EH (cell line): ENCODE measurements around the gene ANKRD33B.

ENCODE experiments used
- DNase-seq: peaks from one replicate; pipeline ENCODE4 v3.0.0-alpha.2; 2015; ENCODE audit warnings: low read depth

The ANKRD33B gene

GRCh38 chr5:10578293-10578665 is 14.4 kb downstream of the ANKRD33B start:
- DNase-seq: no peak

- no peak for DNase-seq
Measured at GRCh38 chr5:10578869-10579268, 15.0 kb downstream of the ANKRD33B start.

GRCh38 chr5:10579536-10580521 is 16.0 kb downstream of the ANKRD33B start:
- no peak for DNase-seq

GRCh38 chr5:10580531-10581423 is 16.9 kb downstream of the ANKRD33B start:
- DNase-seq: no peak

- no peak for DNase-seq
Measured at GRCh38 chr5:10581424-10581748, 17.5 kb downstream of the ANKRD33B start.

GRCh38 chr5:10581867-10582511 is 18.1 kb downstream of the ANKRD33B start:
- no peak for DNase-seq

- DNase-seq: no peak
Measured at GRCh38 chr5:10582512-10582897, 18.6 kb downstream of the ANKRD33B start.

GRCh38 chr5:10583663-10584572 is 20.0 kb downstream of the ANKRD33B start:
- no peak for DNase-seq

- DNase-seq: no peak
Measured at GRCh38 chr5:10584714-10585517, 21.0 kb downstream of the ANKRD33B start.

- DNase-seq: no peak
Measured at GRCh38 chr5:10585518-10585915, 21.6 kb downstream of the ANKRD33B start.

- no peak for DNase-seq
Measured at GRCh38 chr5:10586008-10586407, 22.1 kb downstream of the ANKRD33B start.

GRCh38 chr5:10586555-10586954 is 22.7 kb downstream of the ANKRD33B start:
- DNase-seq: no peak

GRCh38 chr5:10588109-10588775 is 24.4 kb downstream of the ANKRD33B start:
- DNase-seq: no peak

GRCh38 chr5:10588779-10589447 is 25.0 kb downstream of the ANKRD33B start:
- DNase-seq: no peak

- peak; percentile 91 for DNase-seq
Measured at GRCh38 chr5:10590226-10590999, 26.5 kb downstream of the ANKRD33B start.

- no peak for DNase-seq
Measured at GRCh38 chr5:10591159-10591558, 27.3 kb downstream of the ANKRD33B start.

GRCh38 chr5:10591966-10592365 is 28.1 kb downstream of the ANKRD33B start:
- DNase-seq: no peak

- DNase-seq: no peak
Measured at GRCh38 chr5:10592601-10593000, 28.7 kb downstream of the ANKRD33B start.
